ENCODE data around the gene CYP2W1.

The CYP2W1 gene

GRCh38 chr7:946256-946996 lies 36.6 kb upstream of the CYP2W1 start:
- no peak overlapping the region for H3K4me3 ChIP-seq (replicated peaks; ENCODE audit: low read depth, low read length)
- no peak for DNase-seq (ENCODE audit: low read depth)
- TF ChIP-seq CTCF (IDR thresholded peaks at IDR 0.05; ENCODE audit: low read length, missing control alignments): no peak

GRCh38 chr7:947391-948210 lies 35.4 kb upstream of the CYP2W1 start:
- TF ChIP-seq CTCF (IDR thresholded peaks at IDR 0.05; ENCODE audit: low read length, missing control alignments): no peak
- no peak overlapping the region for H3K4me3 ChIP-seq (replicated peaks; ENCODE audit: low read depth, low read length)
- DNase-seq (ENCODE audit: low read depth): no peak

- no peak for DNase-seq (ENCODE audit: low read depth)
- no peak for TF ChIP-seq CTCF (IDR thresholded peaks at IDR 0.05; ENCODE audit: low read length, missing control alignments)
- no peak overlapping the region for H3K4me3 ChIP-seq (replicated peaks; ENCODE audit: low read depth, low read length)
Measured at GRCh38 chr7:949021-949934, 33.7 kb upstream of the CYP2W1 start.

GRCh38 chr7:951881-952547 lies 31.0 kb upstream of the CYP2W1 start:
- DNase-seq (ENCODE audit: low read depth): no peak
- no peak overlapping the region for H3K4me3 ChIP-seq (replicated peaks; ENCODE audit: low read depth, low read length)
- no peak for TF ChIP-seq CTCF (IDR thresholded peaks at IDR 0.05; ENCODE audit: low read length, missing control alignments)

- H3K4me3 ChIP-seq (replicated peaks; ENCODE audit: low read depth, low read length): no peak overlapping the region
- no peak for DNase-seq (ENCODE audit: low read depth)
- TF ChIP-seq CTCF (IDR thresholded peaks at IDR 0.05; ENCODE audit: low read length, missing control alignments): no peak
Measured at GRCh38 chr7:952548-953441, 30.2 kb upstream of the CYP2W1 start.

All from fibroblast of pulmonary artery (primary cell).